Muscle layer of colon (tissue), 2 donors: Measurements from ENCODE around the gene KCNN3.

ENCODE experiments used
- H3K27ac ChIP-seq: one replicate; pipeline ENCODE4 v1.7.0; 2013; ENCODE audit warnings: low read depth, mild to moderate bottlenecking, low read length, moderate library complexity
- H3K27me3 ChIP-seq, 2 donors: one replicate each; pipeline ENCODE4 v1.7.0; 2013; ENCODE audit warnings: low read length in 2 of 2, mild to moderate bottlenecking in 2 of 2; ENCODE audit not compliant: insufficient read depth in 2 of 2, control insufficient read depth in 1 of 2
- H3K36me3 ChIP-seq: one replicate; pipeline ENCODE4 v1.7.0; 2013; ENCODE audit warnings: mild to moderate bottlenecking, low read length; ENCODE audit not compliant: insufficient read depth
- H3K4me1 ChIP-seq: one replicate; pipeline ENCODE4 v1.7.0; 2013; ENCODE audit warnings: mild to moderate bottlenecking, low read length; ENCODE audit not compliant: insufficient read depth
- H3K4me3 ChIP-seq, 2 donors: one replicate each; pipeline ENCODE4 v1.7.0; 2013; ENCODE audit warnings: low read length in 2 of 2, low read depth in 1 of 2, mild to moderate bottlenecking in 1 of 2, moderate library complexity in 1 of 2
- H3K9ac ChIP-seq: one replicate; pipeline ENCODE4 v1.7.0; 2013; ENCODE audit warnings: low read length
- H3K9me3 ChIP-seq: one replicate; pipeline ENCODE4 v1.7.0; 2013; ENCODE audit warnings: mild to moderate bottlenecking, low read length
- donor health status: abdominal sarcoma.
- donor health status: Adenocarcinoma of cecum.

The KCNN3 gene

GRCh38 chr1:154735061-154735803 lies 134.8 kb downstream of the KCNN3 start:
- Histone ChIP-seq H3K27ac (no peak overlapping the region), H3K9ac (no peak overlapping the region), H3K36me3 (no peaks in the 10 kb centered on the region)

DNA sequence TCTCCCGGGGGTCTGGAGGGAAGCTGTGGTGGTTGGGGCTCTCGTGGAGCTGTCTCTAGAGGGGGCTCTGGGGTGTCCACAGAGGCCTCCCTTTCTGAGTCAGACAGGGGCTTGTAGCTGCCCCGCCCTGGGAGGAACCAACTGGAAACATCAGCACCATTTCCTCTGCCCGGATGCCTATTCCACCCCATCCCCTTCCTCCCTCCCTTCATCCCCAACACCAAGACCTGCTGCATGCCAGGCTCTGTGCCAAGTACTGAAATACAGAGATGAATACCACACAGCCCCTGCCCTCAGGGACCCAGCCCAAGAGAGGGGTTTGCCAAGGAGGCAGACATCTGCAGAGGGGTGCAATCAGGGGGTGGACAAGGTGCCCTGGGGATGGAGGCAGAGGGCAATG lies 136.5 kb downstream of the KCNN3 start:
- Histone ChIP-seq H3K9me3 (no peaks in the 10 kb centered on the region), H3K4me1 (peaks cover 44% of the 10 kb centered on the region), H3K27ac (no peak overlapping the region), H3K4me3 (no peak overlapping the region), H3K36me3 (no peaks in the 10 kb centered on the region), H3K9ac (no peak overlapping the region), H3K27me3 (no peaks in the 10 kb centered on the region)

More at GRCh38 chr1:154735061-154735803, 134.8 kb downstream of the KCNN3 start:
- H3K27me3 ChIP-seq: no peaks in the 10 kb centered on the region
- no peak overlapping the region for H3K4me3 ChIP-seq
- peaks cover 28% of the 10 kb centered on the region for H3K4me1 ChIP-seq
- no peaks in the 10 kb centered on the region for H3K9me3 ChIP-seq

- peak overlapping the region in 1 of 2 donors; percentile 6 for H3K4me3 ChIP-seq
- H3K9ac ChIP-seq: no peak overlapping the region
- peak overlapping the region; percentile 7 for H3K27ac ChIP-seq
These were observed 139.0 kb downstream of the KCNN3 start for GRCh38 chr1:154730986-154731489.

GRCh38 chr1:154730259-154730658 lies 139.8 kb downstream of the KCNN3 start:
- Histone ChIP-seq H3K27me3 (no peaks in the 10 kb centered on the region), H3K9me3 (no peaks in the 10 kb centered on the region), H3K36me3 (no peaks in the 10 kb centered on the region), H3K27ac (no peak overlapping the region), H3K4me3 (no peak overlapping the region), H3K9ac (no peak overlapping the region), H3K4me1 (peaks cover 74% of the 10 kb centered on the region)

More at GRCh38 chr1:154730986-154731489, 139.0 kb downstream of the KCNN3 start:
- H3K9me3 ChIP-seq: no peaks in the 10 kb centered on the region
- H3K36me3 ChIP-seq: no peaks in the 10 kb centered on the region
- H3K27me3 ChIP-seq: no peaks in the 10 kb centered on the region
- peaks cover 70% of the 10 kb centered on the region for H3K4me1 ChIP-seq

- Histone ChIP-seq H3K27ac (peak overlapping the region; percentile 5), H3K9me3 (no peaks in the 10 kb centered on the region), H3K4me3 (no peak overlapping the region), H3K27me3 (no peaks in the 10 kb centered on the region), H3K9ac (no peak overlapping the region), H3K4me1 (peaks cover 74% of the 10 kb centered on the region), H3K36me3 (no peaks in the 10 kb centered on the region)
These were observed 140.5 kb downstream of the KCNN3 start for GRCh38 chr1:154729577-154729976.

DNA sequence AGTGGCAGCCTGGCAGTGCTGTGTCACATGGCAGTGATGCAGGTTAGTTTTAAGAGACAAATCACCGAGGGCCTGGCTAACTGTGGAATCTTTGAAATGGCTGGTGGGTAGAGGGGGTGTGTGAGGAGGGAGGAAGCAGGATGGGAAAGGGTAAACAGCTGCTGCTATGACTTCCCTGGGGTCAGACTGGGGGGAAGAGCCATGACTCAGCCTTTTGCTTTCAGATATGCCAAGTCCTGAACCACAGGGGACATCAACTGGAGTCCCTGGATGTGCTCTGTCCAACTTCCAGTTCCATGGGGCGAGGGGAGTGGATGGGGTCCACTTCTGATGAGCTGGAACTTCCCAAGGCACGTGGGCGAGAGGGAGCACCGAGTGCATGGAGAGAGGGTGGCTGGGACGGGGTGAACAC lies 141.0 kb downstream of the KCNN3 start:
- no peaks in the 10 kb centered on the region for H3K36me3 ChIP-seq
- no peak overlapping the region for H3K4me3 ChIP-seq
- H3K27ac ChIP-seq: peak overlapping the region; percentile 31
- H3K4me1 ChIP-seq: peaks cover 72% of the 10 kb centered on the region
- H3K9ac ChIP-seq: no peak overlapping the region
- no peaks in the 10 kb centered on the region for H3K27me3 ChIP-seq
- no peaks in the 10 kb centered on the region for H3K9me3 ChIP-seq

DNA sequence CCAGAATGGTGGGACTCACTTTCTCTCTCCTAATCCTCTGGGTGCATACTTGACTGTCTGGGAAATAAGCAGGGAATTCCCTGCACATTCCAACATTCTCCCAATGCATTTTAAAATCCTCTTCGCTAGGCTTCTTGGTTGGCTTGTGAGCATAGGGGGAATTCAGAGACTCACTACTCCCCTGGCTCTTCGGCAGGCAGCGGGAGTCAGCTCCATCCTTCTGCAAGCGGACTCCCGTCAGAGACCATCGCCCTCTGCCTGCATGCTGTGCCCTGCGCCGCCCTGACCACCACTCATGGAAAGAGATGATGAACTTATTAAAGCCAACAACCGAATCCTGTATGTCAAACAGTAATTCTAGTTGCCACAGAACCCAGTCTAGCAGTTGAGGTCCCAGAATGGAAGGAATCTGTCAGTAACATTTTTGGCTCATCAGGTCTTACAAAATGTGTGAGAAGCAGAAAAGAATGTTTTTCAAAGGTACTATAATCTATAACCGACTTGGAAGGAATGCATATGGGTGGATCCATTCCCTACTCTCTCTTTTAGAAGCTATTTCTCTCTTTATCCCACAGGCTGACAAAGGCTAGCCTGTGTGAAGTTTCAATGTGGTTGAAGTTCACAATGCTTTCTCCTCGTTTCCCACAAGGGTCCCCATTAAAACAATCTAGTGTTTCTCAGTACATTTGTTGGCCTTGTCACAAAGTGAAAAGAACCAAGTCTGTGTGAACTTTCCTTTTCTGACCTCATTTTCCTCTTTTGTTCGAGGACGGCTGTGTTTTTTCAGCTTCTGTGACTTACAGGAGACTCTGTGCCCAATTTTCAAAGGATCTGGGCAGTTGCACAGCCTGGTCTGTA lies 143.0 kb downstream of the KCNN3 start:
- Histone ChIP-seq H3K9ac (no peak overlapping the region), H3K36me3 (no peaks in the 10 kb centered on the region), H3K27me3 (no peaks in the 10 kb centered on the region), H3K4me1 (peaks cover 65% of the 10 kb centered on the region), H3K27ac (no peak overlapping the region), H3K4me3 (no peak overlapping the region), H3K9me3 (no peaks in the 10 kb centered on the region)

GRCh38 chr1:154726443-154726842 lies 143.6 kb downstream of the KCNN3 start:
- Histone ChIP-seq H3K9me3 (no peaks in the 10 kb centered on the region), H3K36me3 (no peaks in the 10 kb centered on the region), H3K9ac (no peak overlapping the region), H3K4me3 (no peak overlapping the region), H3K27ac (no peak overlapping the region), H3K4me1 (peaks cover 58% of the 10 kb centered on the region), H3K27me3 (no peaks in the 10 kb centered on the region)

DNA sequence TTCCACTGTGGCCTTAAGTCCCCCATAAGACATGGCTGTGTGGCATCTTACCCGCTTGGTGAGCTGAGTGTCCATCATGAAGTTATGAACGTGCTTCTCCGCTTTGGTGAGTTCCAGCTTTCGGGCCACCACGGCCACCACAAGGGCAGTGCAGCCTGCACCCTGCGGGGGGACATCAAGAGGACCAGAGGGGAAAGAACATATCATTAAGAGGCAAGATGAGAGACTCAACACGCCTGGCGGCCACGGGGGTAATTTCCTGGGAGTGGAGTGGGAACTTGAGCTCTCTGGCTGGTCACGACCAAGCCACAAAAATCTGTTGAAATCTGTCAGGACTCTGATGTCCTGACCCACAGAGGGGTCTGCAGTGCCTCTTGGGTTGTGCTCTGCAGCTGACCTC lies 144.2 kb downstream of the KCNN3 start:
- Histone ChIP-seq H3K27me3 (no peaks in the 10 kb centered on the region), H3K27ac (no peak overlapping the region), H3K4me3 (no peak overlapping the region), H3K36me3 (no peaks in the 10 kb centered on the region), H3K4me1 (peaks cover 52% of the 10 kb centered on the region), H3K9me3 (no peaks in the 10 kb centered on the region), H3K9ac (no peak overlapping the region)

GRCh38 chr1:154720328-154721297 lies 149.5 kb downstream of the KCNN3 start:
- Histone ChIP-seq H3K27me3 (no peaks in the 10 kb centered on the region), H3K4me1 (peaks cover 16% of the 10 kb centered on the region), H3K9ac (no peak overlapping the region), H3K4me3 (no peak overlapping the region), H3K9me3 (no peaks in the 10 kb centered on the region), H3K36me3 (no peaks in the 10 kb centered on the region), H3K27ac (no peak overlapping the region)
